IMR-90 (cell line): Measurements from ENCODE around the gene ANTXR2. TPM values are rescaled to one million over a fixed set of nuclear protein-coding genes. Genes with fewer than 3 reads are reported as not detected.

ENCODE experiments used
- ATAC-seq: fragments of 200-7000 bp; cut with Tn5 transposase; 2 replicates; pipeline ENCODE4 v1.9.1; 2020; ENCODE audit warnings: low read depth, mild to moderate bottlenecking, moderate library complexity
- BruUV-seq: library from RNA; stranded (reverse); fragments of 400-500 nt; replicated peaks from 2 replicates; lab custom pipeline; 2021; lab: Mats Ljungman, UMichigan
- CTCF ChIA-PET: fragments of 300-600 bp; formaldehyde crosslinking; extraction: SDS; loops from one replicate; lab custom pipeline; 2021; ENCODE audit warnings: antibody characterized with exemption; lab: Yijun Ruan, JAX
- POLR2A ChIA-PET: fragments of 300-600 bp; sonication (Branson Sonifier 250); formaldehyde crosslinking; loops from one replicate; lab custom pipeline; 2022; ENCODE audit warnings: antibody characterized with exemption; ENCODE audit not compliant: unreplicated experiment; lab: Charles Lee
- DNase-seq: peaks from one replicate; pipeline ENCODE4 v3.0.0; 2013
- H2AFZ ChIP-seq: replicated peaks from 2 replicates; pipeline ENCODE3; 2013; ENCODE audit warnings: low read length, mild to moderate bottlenecking; ENCODE audit not compliant: poor library complexity
- H2AK5ac ChIP-seq: 2 replicates; pipeline ENCODE4 v1.6.1; 2013; ENCODE audit warnings: low read depth, low read length, inconsistent platforms
- H2AK9ac ChIP-seq: replicated peaks from 2 replicates; pipeline ENCODE3; 2013; ENCODE audit warnings: mild to moderate bottlenecking, low read depth, low read length, moderate library complexity; ENCODE audit not compliant: poor library complexity
- H2BK120ac ChIP-seq: 2 replicates; pipeline ENCODE4 v1.6.1; 2013; ENCODE audit warnings: low read depth, low read length, inconsistent platforms
- H2BK15ac ChIP-seq: 3 replicates; pipeline ENCODE4 v1.6.1; 2013; ENCODE audit warnings: low read depth, low read length, inconsistent platforms
- H2BK20ac ChIP-seq: 2 replicates; pipeline ENCODE4 v1.6.1; 2013; ENCODE audit warnings: low read depth, mild to moderate bottlenecking, inconsistent platforms, low read length, moderate library complexity
- H2BK5ac ChIP-seq: 2 replicates; pipeline ENCODE4 v1.6.1; 2013; ENCODE audit warnings: mild to moderate bottlenecking, low read depth, low read length, inconsistent platforms; ENCODE audit not compliant: poor library complexity, severe bottlenecking
- H3K14ac ChIP-seq: replicated peaks from 2 replicates; pipeline ENCODE4 v1.6.1; 2013; ENCODE audit warnings: low read depth, low read length, inconsistent platforms
- H3K18ac ChIP-seq: 2 replicates; pipeline ENCODE4 v1.6.1; 2013; ENCODE audit warnings: low read depth, low read length, control low read depth
- H3K23ac ChIP-seq: 2 replicates; pipeline ENCODE4 v1.6.1; 2013; ENCODE audit warnings: low read depth, low read length, inconsistent platforms
- H3K27ac ChIP-seq: 2 replicates; pipeline ENCODE4 v1.5.1; 2013; ENCODE audit warnings: mild to moderate bottlenecking, control low read depth, low read length; ENCODE audit not compliant: insufficient read depth
- H3K27me3 ChIP-seq: 2 replicates; pipeline ENCODE4 v1.6.1; 2013; ENCODE audit warnings: low read length; ENCODE audit not compliant: control insufficient read depth, insufficient read depth
- H3K36me3 ChIP-seq: 2 replicates; pipeline ENCODE4 v1.6.1; 2013; ENCODE audit warnings: low read length, mixed read lengths; ENCODE audit not compliant: control insufficient read depth, insufficient read depth
- H3K4ac ChIP-seq: 2 replicates; pipeline ENCODE4 v1.6.1; 2013; ENCODE audit warnings: low read depth, low read length, inconsistent platforms
- H3K4me1 ChIP-seq: 2 replicates; pipeline ENCODE4 v1.6.1; 2013; ENCODE audit warnings: low read length, mixed read lengths; ENCODE audit not compliant: control insufficient read depth, insufficient read depth
- H3K4me2 ChIP-seq: 2 replicates; pipeline ENCODE4 v1.6.1; 2013; ENCODE audit warnings: low read depth, mild to moderate bottlenecking, control low read depth, low read length, moderate library complexity
- H3K4me3 ChIP-seq: 2 replicates; pipeline ENCODE4 v1.5.1; 2013; ENCODE audit warnings: low read depth, mild to moderate bottlenecking, control low read depth, low read length, moderate library complexity; ENCODE audit not compliant: insufficient read depth
- H3K56ac ChIP-seq: 2 replicates; pipeline ENCODE4 v1.6.1; 2013; ENCODE audit warnings: low read length, inconsistent platforms; ENCODE audit not compliant: insufficient read depth; ENCODE audit errors: extremely low read depth
- H3K79me1 ChIP-seq, 2 experiments: 2 replicates each; pipeline ENCODE4 v1.6.1; 2013; ENCODE audit warnings: low read length in 2 of 2, inconsistent platforms in 1 of 2, low read depth in 1 of 2
- H3K9ac ChIP-seq: 2 replicates; pipeline ENCODE4 v1.6.1; 2013; ENCODE audit warnings: low read depth, low read length, control low read depth
- H3K9me1 ChIP-seq: 2 replicates; pipeline ENCODE4 v1.6.1; 2013; ENCODE audit warnings: low read length, inconsistent platforms; ENCODE audit not compliant: insufficient read depth
- H3K9me3 ChIP-seq: 2 replicates; pipeline ENCODE4 v1.6.1; 2013; ENCODE audit warnings: low read length; ENCODE audit not compliant: control insufficient read depth, insufficient read depth
- H4K20me1 ChIP-seq: 2 replicates; pipeline ENCODE4 v1.6.1; 2013; ENCODE audit warnings: low read length, inconsistent platforms; ENCODE audit not compliant: insufficient read depth
- H4K5ac ChIP-seq: 2 replicates; pipeline ENCODE4 v1.6.1; 2013; ENCODE audit warnings: mild to moderate bottlenecking, low read depth, low read length, control low read depth
- H4K8ac ChIP-seq, 2 experiments: 2 replicates each; pipeline ENCODE4 v1.6.1; 2013; ENCODE audit warnings: low read depth in 2 of 2, low read length in 2 of 2, control low read depth in 1 of 2, inconsistent platforms in 1 of 2
- H4K91ac ChIP-seq: 2 replicates; pipeline ENCODE4 v1.6.1; 2013; ENCODE audit warnings: low read depth, low read length, inconsistent platforms; ENCODE audit not compliant: insufficient read depth
- BHLHE40 ChIP-seq: fragments of 150-350 bp; IDR thresholded peaks from 2 replicates; pipeline ENCODE4 v1.6.1; 2016; ENCODE audit warnings: mild to moderate bottlenecking, low read depth, low read length
- CEBPB ChIP-seq: IDR thresholded peaks from 2 replicates; pipeline ENCODE4 v1.6.1; 2012; ENCODE audit warnings: low read depth, low read length, improper control_type of control experiment
- CHD1 ChIP-seq: IDR thresholded peaks from 2 replicates; pipeline ENCODE4 v1.6.1; 2012; ENCODE audit warnings: low read depth, low read length, improper control_type of control experiment
- FOS ChIP-seq: fragments of 150-350 bp; IDR thresholded peaks from 2 replicates; pipeline ENCODE4 v1.6.1; 2016; ENCODE audit warnings: low read depth, low read length
- MAFK ChIP-seq: IDR thresholded peaks from 2 replicates; pipeline ENCODE4 v1.6.1; 2012; ENCODE audit warnings: low read depth, low read length, improper control_type of control experiment
- MAZ ChIP-seq: IDR thresholded peaks from 2 replicates; pipeline ENCODE4 v1.6.1; 2012; ENCODE audit warnings: low read depth, mild to moderate bottlenecking, low read length, improper control_type of control experiment, moderate library complexity, borderline replicate concordance
- MXI1 ChIP-seq: IDR thresholded peaks from 2 replicates; pipeline ENCODE4 v1.6.1; 2012; ENCODE audit warnings: low read depth, mild to moderate bottlenecking, low read length, moderate library complexity, borderline replicate concordance
- NFE2L2 ChIP-seq: fragments of 150-350 bp; IDR thresholded peaks from 2 replicates; pipeline ENCODE4 v1.6.1; 2016; ENCODE audit warnings: low read depth, mild to moderate bottlenecking, low read length
- POLR2A ChIP-seq: IDR thresholded peaks from 2 replicates; pipeline ENCODE4 v1.6.1; 2012; ENCODE audit warnings: mild to moderate bottlenecking, low read depth, low read length
- RAD21 ChIP-seq: IDR thresholded peaks from 2 replicates; pipeline ENCODE4 v1.6.1; 2012; ENCODE audit warnings: low read length, improper control_type of control experiment
- RCOR1 ChIP-seq: IDR thresholded peaks from 2 replicates; pipeline ENCODE4 v1.6.1; 2012; ENCODE audit warnings: mild to moderate bottlenecking, low read length, improper control_type of control experiment; ENCODE audit not compliant: insufficient replicate concordance
- RFX5 ChIP-seq: IDR thresholded peaks from 2 replicates; pipeline ENCODE4 v1.8.0; 2012; ENCODE audit warnings: low read depth, mild to moderate bottlenecking, low read length, moderate library complexity
- WGBS, 2 experiments: methylation state at CpG; one replicate each; pipeline versions ENCODE4 v1.1.5 to v1.1.7; 2013; ENCODE audit warnings: missing lambda C conversion rate in 2 of 2; ENCODE audit not compliant: insufficient read length in 1 of 2; ENCODE audit errors: extremely low coverage in 2 of 2; 5-methylcytosine and 5-hydroxymethylcytosine counted together
- dilution Hi-C: fragments of 300-500 bp; cut with HindIII; formaldehyde crosslinking; loops from one replicate; pipeline ENCODE4 v1.14.3; 2018; ENCODE audit warnings: low sequenced_read_pairs; ENCODE audit not compliant: unreplicated experiment
- in situ Hi-C: fragments of 300-500 bp; cut with MboI; formaldehyde crosslinking; loops from 3 replicates; pipeline ENCODE4 v1.14.3; 2019; ENCODE audit warnings: low sequenced_read_pairs, inconsistent platforms, mixed read lengths
- intact Hi-C: fragments of 100-400 bp; cut with micrococcal nuclease; formaldehyde crosslinking; loops from 2 replicates; pipeline ENCODE4 v1.10.0; 2022
- polyA plus RNA-seq, 3 experiments: library from polyadenylated mRNA; depleted of rRNA; stranded (reverse); fragments of >200 nt; gene quantifications; 2 replicates each; pipeline ENCODE4 v1.2.3, GENCODE V29; 2012; ENCODE audit warnings: low replicate concordance in 1 of 3
- total RNA-seq: library from RNA; depleted of rRNA; stranded (reverse); fragments of >200 nt; gene quantifications from 2 replicates; pipeline ENCODE4 v1.2.3, GENCODE V29; 2012
- TF ChIP-seq, protein P1 (sequence below): conservative IDR thresholded peaks from 2 replicates; pipeline ENCODE4 v1.5.1; 2012; ENCODE audit warnings: mild to moderate bottlenecking, low read depth, low read length, improper control_type of control experiment
- TF ChIP-seq, protein P2 (sequence below): fragments of 150-350 bp; IDR thresholded peaks from 2 replicates; pipeline ENCODE4 v1.6.1; 2017; ENCODE audit warnings: mild to moderate bottlenecking, antibody characterized with exemption, low read length, low read depth

The ANTXR2 gene
- total and polyA plus RNA-seq, 2 of the 4 experiments (the other 2 are of a cell fraction) = 46.8 to 88.5 TPM

DNA sequence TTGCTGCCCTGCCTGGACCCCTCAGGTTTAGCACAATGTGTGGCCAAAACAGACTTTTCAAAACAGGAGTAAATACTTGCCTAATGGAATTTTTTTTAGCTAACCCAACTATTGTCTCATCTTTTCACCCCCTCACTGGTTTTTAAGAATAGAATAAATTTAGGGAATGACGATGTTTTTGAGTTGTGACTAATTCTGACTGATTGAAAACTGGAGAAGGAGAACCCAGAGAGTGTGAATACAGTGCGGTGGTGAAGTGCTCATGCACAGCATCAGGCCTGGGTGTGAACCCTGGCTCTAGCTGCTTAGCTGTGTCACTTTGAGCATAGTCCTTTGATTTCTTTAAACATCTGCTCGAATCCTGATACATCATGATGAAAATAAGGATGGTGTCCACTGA lies 10.5 kb downstream of the ANTXR2 start:
- ATAC-seq = no peak
- no peak overlapping the region for H2AK9ac ChIP-seq
- in situ Hi-C loops = no loop called here

More for the DNA sequence above, 10.5 kb downstream of the ANTXR2 start:
- no peak overlapping the region for H2BK20ac ChIP-seq
- H3K4me1 ChIP-seq = no peaks in the 10 kb centered on the region
- H3K9me1 ChIP-seq = peaks cover 14% of the 10 kb centered on the region
- no peak overlapping the region for H3K4me3 ChIP-seq
- H3K27ac ChIP-seq = no peak overlapping the region
- peaks cover 44 to 63% of the 10 kb centered on the region in 2 experiments for H3K79me1 ChIP-seq
- intact Hi-C loops = loop anchor here (1.0 kb wide), 1 partner anchor 9 kb away; no protein-coding TSS in a partner anchor
- no peak overlapping the region for H3K23ac ChIP-seq
- DNase-seq = no peak
- H4K5ac ChIP-seq = no peak overlapping the region
- ChIA-PET CTCF (no interaction called here), POLR2A (no interaction called here)
- H2BK120ac ChIP-seq = no peak overlapping the region
- H3K56ac ChIP-seq = no peak overlapping the region
- H4K20me1 ChIP-seq = no peaks in the 10 kb centered on the region
- no peak overlapping the region for H4K8ac ChIP-seq
- no peaks in the 10 kb centered on the region for H3K9me3 ChIP-seq
- H2BK5ac ChIP-seq = no peak overlapping the region
- no peak overlapping the region for H4K91ac ChIP-seq
- no peak overlapping the region for H3K14ac ChIP-seq
- H3K4me2 ChIP-seq = no peak overlapping the region
- BruUV-seq = no TSS peak
- no peak overlapping the region for H2AK5ac ChIP-seq
- H3K4ac ChIP-seq = no peak overlapping the region
- peaks cover 27% of the 10 kb centered on the region for H3K36me3 ChIP-seq
- H2AFZ ChIP-seq = no peak overlapping the region
- no peak for TF ChIP-seq FOS
- TF ChIP-seq MXI1 = no peak
- TF ChIP-seq, protein P1, sequence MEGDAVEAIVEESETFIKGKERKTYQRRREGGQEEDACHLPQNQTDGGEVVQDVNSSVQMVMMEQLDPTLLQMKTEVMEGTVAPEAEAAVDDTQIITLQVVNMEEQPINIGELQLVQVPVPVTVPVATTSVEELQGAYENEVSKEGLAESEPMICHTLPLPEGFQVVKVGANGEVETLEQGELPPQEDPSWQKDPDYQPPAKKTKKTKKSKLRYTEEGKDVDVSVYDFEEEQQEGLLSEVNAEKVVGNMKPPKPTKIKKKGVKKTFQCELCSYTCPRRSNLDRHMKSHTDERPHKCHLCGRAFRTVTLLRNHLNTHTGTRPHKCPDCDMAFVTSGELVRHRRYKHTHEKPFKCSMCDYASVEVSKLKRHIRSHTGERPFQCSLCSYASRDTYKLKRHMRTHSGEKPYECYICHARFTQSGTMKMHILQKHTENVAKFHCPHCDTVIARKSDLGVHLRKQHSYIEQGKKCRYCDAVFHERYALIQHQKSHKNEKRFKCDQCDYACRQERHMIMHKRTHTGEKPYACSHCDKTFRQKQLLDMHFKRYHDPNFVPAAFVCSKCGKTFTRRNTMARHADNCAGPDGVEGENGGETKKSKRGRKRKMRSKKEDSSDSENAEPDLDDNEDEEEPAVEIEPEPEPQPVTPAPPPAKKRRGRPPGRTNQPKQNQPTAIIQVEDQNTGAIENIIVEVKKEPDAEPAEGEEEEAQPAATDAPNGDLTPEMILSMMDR = no peak
- no peak for TF ChIP-seq RCOR1
- TF ChIP-seq BHLHE40 = no peak
- TF ChIP-seq RAD21 = no peak
- TF ChIP-seq, protein P2, sequence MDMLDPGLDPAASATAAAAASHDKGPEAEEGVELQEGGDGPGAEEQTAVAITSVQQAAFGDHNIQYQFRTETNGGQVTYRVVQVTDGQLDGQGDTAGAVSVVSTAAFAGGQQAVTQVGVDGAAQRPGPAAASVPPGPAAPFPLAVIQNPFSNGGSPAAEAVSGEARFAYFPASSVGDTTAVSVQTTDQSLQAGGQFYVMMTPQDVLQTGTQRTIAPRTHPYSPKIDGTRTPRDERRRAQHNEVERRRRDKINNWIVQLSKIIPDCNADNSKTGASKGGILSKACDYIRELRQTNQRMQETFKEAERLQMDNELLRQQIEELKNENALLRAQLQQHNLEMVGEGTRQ = no peak
- no peak for TF ChIP-seq CEBPB
- no peak for TF ChIP-seq CHD1
- TF ChIP-seq NFE2L2 = no peak
- no peak for TF ChIP-seq POLR2A
- TF ChIP-seq RFX5 = no peak
- no peak for TF ChIP-seq MAFK
- no peak for TF ChIP-seq MAZ
- H2BK15ac ChIP-seq = no peak overlapping the region
- no peak overlapping the region for H3K9ac ChIP-seq
- H3K27me3 ChIP-seq = no peaks in the 10 kb centered on the region
- WGBS, 2 experiments = no CpG with 5 or more reads among the region's 3 CpGs
- dilution Hi-C loops = no loop called here
- no peak overlapping the region for H3K18ac ChIP-seq
